ENCODE results near the gene CYP19A1. TPM values are rescaled to one million over a fixed set of nuclear protein-coding genes. Genes with fewer than 3 reads are reported as not detected.
"Not testable (repeated sequence)": the region's sequence is repeated elsewhere in the genome, so short reads cannot be mapped to it uniquely, and the experiment has no call there.

The CYP19A1 gene
- total and polyA plus RNA-seq, 7 donors: 0.10 to 4.7 (median 0.22) TPM

- TF ChIP-seq CTCF (IDR thresholded peaks at IDR 0.05): no peak
- Histone ChIP-seq H3K4me3 (no peak overlapping the region), H3K27ac (no peak overlapping the region), H3K36me3 (ENCODE audit: insufficient read depth in 1 of 2, low read depth in 1 of 2) (no peaks in the 10 kb centered on the region), H3K9me3 (no peaks in the 10 kb centered on the region), H3K27me3 (ENCODE audit: insufficient read depth in 3 of 3, low read length in 2 of 3) (peaks cover 0 to 5% (median 3%) of the 10 kb centered on the region in 3 donors), H3K4me1 (no peaks in the 10 kb centered on the region)
- WGBS, 3 donors: 90 to 100% (median 94%) methylated on average over 1 of the region's 1 CpG
- ATAC-seq (peak in 1 of 4 donors; percentile 44), DNase-seq (no peak)
- intact Hi-C loops (cut with DNase I): no loop called here
These were observed 51.6 kb downstream of the CYP19A1 start for GRCh38 chr15:51286816-51287215.

GRCh38 chr15:51285399-51285798 lies 53.0 kb downstream of the CYP19A1 start:
- no peak for ATAC-seq
- 78 to 82% (median 82%) methylated on average over 6 of the region's 6 CpGs for WGBS, 3 donors
- intact Hi-C loops (cut with DNase I): no loop called here

GRCh38 chr15:51284871-51285270 lies 53.5 kb downstream of the CYP19A1 start:
- TF ChIP-seq CTCF (IDR thresholded peaks at IDR 0.05): no peak
- DNase-seq (no peak), ATAC-seq (no peak)
- Histone ChIP-seq H3K4me1 (no peaks in the 10 kb centered on the region), H3K27me3 (ENCODE audit: insufficient read depth in 3 of 3, low read length in 2 of 3) (peaks cover 0 to 5% (median 0%) of the 10 kb centered on the region in 3 donors), H3K4me3 (no peak overlapping the region), H3K9me3 (no peaks in the 10 kb centered on the region), H3K27ac (no peak overlapping the region), H3K36me3 (ENCODE audit: insufficient read depth in 1 of 2, low read depth in 1 of 2) (no peaks in the 10 kb centered on the region)
- intact Hi-C loops (cut with DNase I): no loop called here
- WGBS, 3 donors: 95 to 97% (median 95%) methylated on average over 6 of the region's 6 CpGs

More at GRCh38 chr15:51285399-51285798, 53.0 kb downstream of the CYP19A1 start:
- no peak for TF ChIP-seq CTCF (IDR thresholded peaks at IDR 0.05)
- Histone ChIP-seq H3K4me3 (no peak overlapping the region), H3K9me3 (no peaks in the 10 kb centered on the region), H3K27me3 (ENCODE audit: insufficient read depth in 3 of 3, low read length in 2 of 3) (peaks cover 0 to 5% (median 0%) of the 10 kb centered on the region in 3 donors), H3K27ac (no peak overlapping the region), H3K36me3 (ENCODE audit: insufficient read depth in 1 of 2, low read depth in 1 of 2) (no peaks in the 10 kb centered on the region), H3K4me1 (no peaks in the 10 kb centered on the region)
- no peak for DNase-seq

- WGBS, 3 donors: 83 to 85% (median 84%) methylated on average over 6 of the region's 6 CpGs
- no peaks in the 10 kb centered on the region for H3K9me3 ChIP-seq
- ATAC-seq (no peak), DNase-seq (no peak)
- H3K27ac ChIP-seq: no peak overlapping the region
- no peak for TF ChIP-seq CTCF (IDR thresholded peaks at IDR 0.05)
- H3K4me1 ChIP-seq: no peaks in the 10 kb centered on the region
- H3K36me3 ChIP-seq (ENCODE audit: insufficient read depth in 1 of 2, low read depth in 1 of 2): no peaks in the 10 kb centered on the region
- intact Hi-C loops (cut with DNase I): loop anchor here in 1 of 2 donors (2.0 kb wide), 1 partner anchor 98 kb away; no protein-coding TSS in a partner anchor
- no peak overlapping the region for H3K4me3 ChIP-seq
- H3K27me3 ChIP-seq (ENCODE audit: insufficient read depth in 3 of 3, low read length in 2 of 3): peaks cover 0 to 5% (median 1%) of the 10 kb centered on the region in 3 donors
These were observed 55.4 kb downstream of the CYP19A1 start for GRCh38 chr15:51283026-51283425.

- H3K27ac ChIP-seq; H3K4me3 ChIP-seq; DNase-seq; H3K9me3 ChIP-seq; H3K4me1 ChIP-seq; ATAC-seq; H3K36me3 ChIP-seq (ENCODE audit: insufficient read depth in 1 of 2, low read depth in 1 of 2); H3K27me3 ChIP-seq (ENCODE audit: insufficient read depth in 3 of 3, low read length in 2 of 3): not testable (repeated sequence)
- WGBS, 3 donors: 53 to 61% (median 59%) methylated on average over 2 of the region's 2 CpGs
- intact Hi-C loops (cut with DNase I): loop anchor here in 1 of 2 donors (2.0 kb wide), 1 partner anchor 99 kb away; no protein-coding TSS in a partner anchor
These were observed 56.2 kb downstream of the CYP19A1 start for GRCh38 chr15:51282241-51282640.
